Raji (cell line): Measurements from ENCODE around the gene NKX6-2.

ENCODE experiments used
- POLR2A ChIP-seq: IDR thresholded peaks from 2 replicates; pipeline ENCODE4 v1.6.1; 2011; ENCODE audit warnings: low read depth, low read length, control low read depth; ENCODE audit not compliant: insufficient read depth

Gene NKX6-2

DNA sequence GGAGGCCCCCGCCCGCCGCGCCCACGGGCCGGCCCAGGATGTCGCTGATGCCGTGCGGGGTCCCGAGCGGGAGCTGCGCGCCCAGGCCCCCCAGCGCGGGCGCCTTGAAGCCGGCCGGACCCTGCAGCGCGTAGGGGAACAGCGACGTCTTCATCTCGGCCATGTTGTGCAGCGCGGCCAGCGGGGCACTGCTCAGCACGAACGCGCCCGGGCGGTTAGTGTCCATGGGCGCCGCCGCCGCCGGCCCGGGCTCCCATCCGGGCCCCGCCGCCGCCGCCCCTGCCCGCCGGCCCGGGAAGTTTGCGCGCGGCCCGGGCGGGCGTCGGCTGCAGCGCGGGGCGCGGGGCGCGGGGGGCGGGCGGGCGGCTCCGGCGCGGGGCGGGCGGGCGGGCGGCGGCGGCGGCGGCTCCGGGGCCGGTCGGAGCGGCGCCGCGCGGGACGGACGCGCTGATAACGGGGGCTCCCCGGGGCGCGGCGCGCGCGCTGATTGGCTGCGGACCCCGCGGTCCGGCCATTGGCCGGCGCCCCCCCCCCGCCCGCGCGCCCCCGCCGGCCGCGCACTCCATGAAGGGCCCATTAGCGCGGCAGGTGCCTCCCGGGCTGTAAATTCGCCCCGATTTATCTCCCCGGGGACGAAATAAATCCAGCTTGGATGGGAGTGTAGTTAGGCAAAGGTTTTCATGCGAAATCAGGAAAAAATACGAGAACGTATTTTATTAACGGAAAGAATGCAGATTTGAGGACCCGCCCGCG, at the start of gene NKX6-2:
TSS of gene NKX6-2 (minus strand) at position 425 of the 753 bp plus-strand sequence. CDS start at position 226, 199 bp downstream.
- no peak for TF ChIP-seq POLR2A

DNA sequence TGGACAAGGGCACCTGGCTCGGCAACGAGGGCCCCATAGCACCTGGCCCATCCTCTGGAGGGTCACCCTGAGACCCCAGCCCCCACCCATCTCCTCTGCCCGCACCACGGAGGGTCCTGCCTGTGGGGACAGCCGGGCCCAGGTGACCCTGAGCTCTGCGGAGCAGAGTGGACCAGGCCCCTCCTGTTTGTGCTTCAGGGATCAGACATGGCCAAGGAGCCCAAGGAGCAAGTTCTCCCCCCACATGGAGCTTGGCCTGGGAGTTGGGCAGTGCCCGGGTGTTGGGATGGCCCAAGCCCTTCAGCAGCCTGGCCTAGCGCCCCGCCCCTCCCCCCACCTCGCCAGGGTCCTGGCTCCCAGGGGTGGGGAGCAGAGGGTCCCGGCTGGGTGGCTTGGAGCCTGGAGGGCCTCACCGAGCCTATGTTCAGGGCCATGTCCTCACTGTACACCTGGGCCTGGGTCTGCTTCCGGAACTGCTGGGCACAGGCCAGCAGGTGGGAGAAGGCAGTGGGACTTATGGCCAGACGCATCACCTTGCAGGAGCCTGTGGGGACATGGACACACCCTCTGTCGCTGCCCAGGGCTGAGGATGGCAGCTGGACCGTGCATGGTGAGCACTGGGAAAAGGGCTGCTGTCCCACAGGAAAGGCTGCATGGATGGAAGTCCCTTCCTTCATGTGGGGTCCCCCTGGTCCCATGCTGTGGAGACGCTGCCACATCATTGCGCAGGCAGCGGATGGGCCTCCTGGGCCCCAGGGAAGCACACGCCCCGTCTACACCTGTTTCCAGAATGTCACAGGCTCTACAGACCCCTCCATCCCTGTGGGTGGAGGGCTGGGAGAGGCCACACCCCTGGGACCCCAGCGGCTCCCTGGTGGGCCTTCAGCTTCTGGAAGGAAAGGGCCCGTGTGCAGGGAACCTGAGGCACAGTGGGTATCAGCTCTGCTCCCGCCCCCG, 49.2 kb upstream of the NKX6-2 start:
- no peak for TF ChIP-seq POLR2A

DNA sequence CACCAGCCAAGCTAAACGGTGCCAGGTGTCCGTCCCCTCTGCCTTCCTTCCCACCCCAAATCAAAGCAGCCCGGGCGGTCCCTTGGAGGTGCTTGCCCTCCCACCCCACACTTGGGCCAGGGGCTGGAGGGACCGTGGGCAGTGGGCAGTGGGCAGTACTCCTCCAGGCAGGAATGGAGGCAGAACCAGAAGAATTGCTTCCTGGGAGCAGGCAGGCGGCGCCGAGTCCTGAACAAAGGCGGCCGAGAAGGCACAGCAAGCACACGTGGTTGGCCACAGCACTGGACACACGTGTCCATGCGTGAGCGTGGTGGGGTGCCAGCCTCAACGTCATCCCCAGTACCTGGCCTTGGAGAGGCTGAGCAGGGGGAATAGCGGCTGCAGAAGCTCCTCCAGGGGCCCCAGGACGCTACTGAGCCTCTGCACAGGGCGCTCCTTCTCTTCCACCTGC, 48.4 kb upstream of the NKX6-2 start:
- no peak for TF ChIP-seq POLR2A

DNA sequence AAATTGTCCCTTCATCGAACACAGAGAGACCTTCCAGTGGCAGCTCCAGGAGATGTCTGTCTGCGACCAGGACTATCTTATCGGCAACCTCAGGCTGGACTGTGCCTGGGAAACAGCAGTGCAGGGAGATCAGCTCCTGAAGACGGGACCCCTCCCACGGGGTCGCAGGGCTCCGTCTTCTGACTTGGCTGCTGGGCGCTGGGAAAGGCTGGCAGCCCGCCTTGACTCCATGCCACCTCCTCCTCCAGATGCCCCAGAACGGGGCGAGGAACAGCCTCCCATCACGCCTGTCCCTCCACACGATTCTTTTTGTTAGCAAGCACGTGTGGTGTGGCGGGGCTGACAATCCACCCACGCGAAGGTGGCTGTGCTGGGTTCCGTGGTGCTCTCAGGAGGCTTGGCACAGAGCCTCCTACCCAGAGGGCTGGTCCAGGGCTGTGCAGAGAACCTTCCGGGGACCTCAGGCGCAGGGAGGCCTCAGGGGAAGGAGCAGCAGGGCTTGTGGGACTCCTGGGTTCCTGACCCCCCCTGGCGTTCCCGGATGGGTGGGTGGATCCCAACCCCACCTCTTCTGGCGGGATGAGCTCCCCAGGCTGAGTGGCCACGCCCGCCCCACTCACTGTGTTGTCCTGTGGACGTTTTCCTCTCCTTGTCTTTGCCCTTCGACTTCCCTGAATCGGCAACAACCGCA, 47.6 kb upstream of the NKX6-2 start:
- no peak for TF ChIP-seq POLR2A

DNA sequence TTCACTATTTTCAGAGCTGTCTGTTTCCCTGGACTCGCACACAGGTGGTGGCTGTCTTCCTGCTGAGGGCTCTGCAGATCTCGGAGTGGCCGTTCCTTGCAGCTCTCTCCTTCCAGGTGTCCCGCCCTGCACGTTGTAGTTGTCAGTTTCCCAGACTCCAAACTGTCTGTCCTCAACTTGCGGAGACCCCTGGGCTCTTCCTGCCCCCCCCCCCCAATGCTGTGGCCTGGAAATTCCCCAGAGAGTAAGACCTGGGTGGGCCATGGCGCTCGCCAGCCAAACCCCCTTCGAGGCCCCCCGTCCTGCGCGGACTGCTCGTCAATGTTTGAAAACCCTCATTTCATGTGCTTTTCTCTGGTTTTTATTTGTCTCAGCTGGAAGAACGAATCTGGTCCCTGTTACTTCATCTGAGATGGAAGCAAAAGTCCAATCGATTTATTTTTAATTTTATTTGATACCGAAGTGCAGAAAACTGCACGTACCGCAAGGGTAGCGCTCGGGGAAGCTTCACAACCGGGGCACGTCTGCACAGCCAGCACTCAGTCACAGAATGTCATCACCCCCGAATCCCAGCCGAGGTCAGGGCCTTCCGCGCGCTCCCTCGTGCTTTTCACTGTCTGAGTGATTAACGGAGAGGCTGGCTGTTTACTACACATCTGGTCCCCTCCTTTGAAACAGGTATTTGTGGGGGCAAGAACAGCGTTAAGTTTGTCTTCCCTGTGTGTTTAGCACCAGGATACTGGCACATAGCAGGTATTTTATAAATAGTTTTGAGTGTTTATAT, 46.4 kb upstream of the NKX6-2 start:
- no peak for TF ChIP-seq POLR2A

DNA sequence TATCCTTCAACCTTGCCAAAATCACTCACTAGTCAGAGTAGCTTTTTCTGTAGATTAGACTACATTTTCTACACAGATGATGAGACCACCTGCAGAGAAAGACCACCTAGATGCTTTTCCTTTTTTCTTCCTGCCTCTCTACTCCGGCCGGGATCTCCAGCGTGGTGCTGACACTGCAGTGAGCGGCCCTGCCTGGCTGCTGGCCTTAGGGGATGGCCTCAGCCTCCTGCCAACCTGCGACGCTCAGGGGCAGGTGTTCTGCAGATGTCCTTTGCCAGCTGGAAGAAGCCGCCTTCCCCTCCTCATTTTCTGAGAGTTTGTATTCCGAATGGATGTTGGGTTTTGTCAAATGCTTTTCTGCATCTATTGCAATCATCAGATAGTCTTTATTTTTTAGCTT, 43.5 kb upstream of the NKX6-2 start:
- no peak for TF ChIP-seq POLR2A

DNA sequence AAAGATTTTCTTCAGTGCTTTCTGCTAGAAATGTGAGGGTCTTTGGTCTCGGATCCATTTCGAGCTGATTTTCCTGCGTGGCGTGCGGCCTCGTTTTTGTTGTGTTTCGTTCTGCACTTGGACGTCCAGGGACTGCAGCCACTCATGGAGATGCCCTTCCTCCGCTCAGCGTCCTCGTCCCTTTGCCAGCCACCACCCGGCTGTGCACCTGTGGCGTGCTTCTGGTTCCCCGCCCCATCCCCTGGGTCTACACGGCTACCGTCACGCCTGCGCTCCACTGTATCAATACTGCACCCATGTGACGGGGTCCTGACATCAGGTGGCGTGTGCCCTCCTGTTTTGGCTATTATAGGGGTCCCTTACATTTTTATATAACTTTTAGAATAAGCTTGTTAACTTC, 42.7 kb upstream of the NKX6-2 start:
- TF ChIP-seq POLR2A = no peak

DNA sequence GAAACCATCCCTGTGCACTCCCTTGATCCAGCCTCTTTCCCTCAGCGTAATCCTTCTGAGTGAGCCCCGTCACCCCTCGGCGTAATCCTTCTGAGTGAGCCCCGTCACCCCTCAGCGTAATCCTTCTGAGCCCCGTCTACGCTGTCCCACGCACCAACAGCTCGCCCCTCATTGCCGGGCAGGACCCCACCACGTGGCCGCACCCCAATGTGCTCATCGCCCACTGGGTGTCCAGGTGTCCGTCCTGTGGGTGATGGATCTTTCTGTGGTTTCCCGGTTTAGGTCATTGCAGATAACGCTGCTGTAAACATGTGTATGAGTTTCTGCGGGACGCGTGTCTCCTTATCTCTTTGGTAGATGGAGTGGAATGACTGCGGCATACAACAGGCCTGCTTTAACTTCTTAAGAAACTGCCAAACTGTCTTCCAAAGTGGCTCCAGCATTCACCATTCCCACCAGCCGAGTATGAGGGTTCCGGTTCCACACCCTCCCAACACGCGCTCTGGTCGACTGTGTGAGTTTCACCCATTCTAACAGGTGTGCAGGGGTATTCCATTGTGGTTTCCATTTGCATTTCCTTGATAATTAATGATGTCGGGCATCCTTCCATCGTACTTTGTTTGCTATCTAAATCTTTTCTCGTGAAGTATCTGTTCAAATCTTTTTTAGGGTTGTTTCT, 42.1 kb upstream of the NKX6-2 start:
- no peak for TF ChIP-seq POLR2A

DNA sequence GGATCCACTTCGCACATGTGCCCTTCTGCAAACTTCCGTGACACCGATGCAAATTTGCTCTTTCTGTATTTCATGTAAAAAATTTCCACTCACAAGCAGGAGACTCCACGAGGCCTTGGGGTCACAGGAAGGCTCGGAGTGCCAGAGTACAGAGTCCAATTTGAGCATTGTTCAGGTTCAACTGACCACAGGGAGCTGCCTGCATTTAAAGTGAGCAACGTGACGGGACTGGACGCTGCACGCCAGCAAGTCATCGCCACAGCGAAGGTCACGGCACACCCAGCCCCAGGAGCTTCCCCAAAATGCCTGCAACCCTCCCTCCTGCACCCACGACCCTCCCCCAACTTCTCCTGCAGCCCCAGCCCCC, 41.5 kb upstream of the NKX6-2 start:
- no peak for TF ChIP-seq POLR2A

DNA sequence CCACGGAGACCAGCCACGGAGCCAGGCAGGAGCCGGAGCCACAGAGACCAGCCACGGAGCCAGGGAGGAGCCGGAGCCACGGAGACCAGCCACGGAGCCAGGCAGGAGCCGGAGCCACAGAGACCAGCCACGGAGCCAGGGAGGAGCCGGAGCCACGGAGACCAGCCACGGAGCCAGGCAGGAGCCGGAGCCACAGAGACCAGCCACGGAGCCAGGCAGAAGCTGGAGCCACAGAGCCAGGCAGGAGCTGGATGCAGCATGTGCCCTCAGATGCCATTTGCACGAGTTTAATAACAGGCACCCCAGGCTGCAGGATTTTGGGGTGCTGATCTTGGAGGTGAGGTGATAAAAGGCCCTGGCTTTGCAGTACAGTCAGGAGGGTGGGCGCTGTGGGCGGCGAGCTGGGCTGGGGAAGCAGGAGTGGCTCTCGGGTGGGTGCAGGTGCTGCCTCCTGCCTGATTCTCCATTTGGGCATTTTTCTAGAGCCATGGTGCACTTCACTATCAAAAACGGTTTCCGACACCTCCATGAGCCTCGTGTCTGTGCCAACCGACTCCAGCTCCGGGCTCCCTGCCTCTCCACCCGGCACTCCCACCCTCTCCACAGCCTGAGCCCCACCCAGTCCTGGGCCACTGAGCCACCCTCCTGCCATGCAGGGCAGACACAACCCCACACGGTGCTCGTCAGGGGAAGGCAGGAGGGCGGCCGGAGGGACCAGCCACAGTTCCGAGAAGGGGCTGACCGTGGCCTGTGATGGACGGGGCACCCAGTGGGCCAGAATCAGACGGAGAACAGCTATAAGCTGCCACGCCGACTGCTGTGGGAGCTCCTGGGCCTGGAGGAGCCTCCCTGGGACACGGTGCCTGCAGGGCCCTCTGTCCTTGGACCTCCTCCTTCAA, 40.8 kb upstream of the NKX6-2 start:
- TF ChIP-seq POLR2A = no peak

DNA sequence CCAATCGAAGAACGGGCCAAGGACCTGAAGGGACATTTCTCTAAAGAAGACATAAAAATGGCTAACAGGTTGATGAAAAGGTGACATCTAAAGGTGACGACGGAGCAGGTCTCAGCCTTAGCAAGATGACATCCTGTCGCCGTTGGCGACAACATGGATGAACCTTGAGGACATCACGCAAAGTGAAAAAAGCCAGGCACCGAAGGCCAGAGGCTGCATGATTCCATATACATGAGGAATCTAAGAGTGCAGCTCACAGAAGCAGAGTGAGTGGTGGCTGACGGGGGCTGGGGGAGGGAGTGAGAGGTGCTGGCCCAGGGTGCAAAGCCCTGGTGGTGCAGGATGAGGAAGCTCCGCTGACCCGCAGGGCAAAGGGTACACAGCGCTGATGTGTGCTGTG, 34.1 kb upstream of the NKX6-2 start:
- TF ChIP-seq POLR2A = no peak

DNA sequence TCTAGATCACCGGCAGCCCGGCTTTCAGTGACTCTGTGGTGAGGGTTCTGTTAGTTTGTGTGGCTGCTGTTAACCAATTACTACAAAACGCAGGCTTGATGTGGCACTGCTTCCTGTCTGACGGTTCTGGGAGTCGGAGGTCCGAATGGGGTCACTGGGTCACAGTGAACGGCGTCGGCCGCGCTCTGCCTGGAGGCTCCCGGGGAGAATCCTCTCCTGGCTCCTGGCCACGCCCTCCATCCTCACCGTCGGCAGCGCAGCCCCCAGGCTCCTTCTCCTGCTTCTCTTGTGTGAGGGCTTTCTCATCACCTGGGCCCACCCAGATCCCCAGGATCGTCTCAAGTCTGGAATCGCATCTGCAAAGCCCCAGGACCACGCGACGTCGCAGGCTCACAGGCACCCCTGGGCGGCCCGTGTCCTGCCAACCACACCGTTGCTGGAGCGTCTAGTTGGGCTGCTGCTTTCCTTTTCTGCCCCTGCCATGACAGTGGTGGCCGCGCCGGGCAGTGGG, 31.8 kb upstream of the NKX6-2 start:
- no peak for TF ChIP-seq POLR2A

DNA sequence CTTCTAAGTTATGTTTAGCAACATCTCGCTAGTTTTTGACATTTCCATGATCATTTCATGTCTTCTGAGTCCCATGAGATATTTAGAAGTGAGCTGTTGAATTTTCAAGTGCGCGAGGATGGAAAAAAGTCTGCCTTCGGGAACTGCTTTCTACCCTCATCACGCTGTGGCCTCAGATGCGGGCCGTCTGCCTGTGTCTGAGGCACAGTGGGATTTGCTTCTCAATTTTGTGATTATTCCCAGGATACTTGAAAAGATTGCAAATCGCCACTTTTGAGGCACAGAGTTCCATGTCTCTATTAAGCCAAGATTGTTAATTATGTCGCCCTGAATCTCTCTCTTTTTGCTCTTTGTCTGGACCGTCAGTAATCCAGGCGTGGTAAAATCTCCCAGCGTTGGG, 30.8 kb upstream of the NKX6-2 start:
- TF ChIP-seq POLR2A = no peak
